GM19023 (cell line): ENCODE results near the gene HERC2.
"Not testable (repeated sequence)": the region's sequence is repeated elsewhere in the genome, so short reads cannot be mapped to it uniquely, and the experiment has no call there.

Experiments
- ATAC-seq: cut with Tn5 transposase; IDR thresholded peaks from one replicate; pipeline ENCODE4 v1.9.1; 2021; ENCODE audit warnings: mild to moderate bottlenecking, moderate library complexity; ENCODE audit not compliant: unreplicated experiment

Gene HERC2

GRCh38 chr15:28222612-28223011 lies 99.4 kb downstream of the HERC2 start:
- ATAC-seq, result not testable (repeated sequence)

- ATAC-seq, result not testable (repeated sequence)
Measured at GRCh38 chr15:28221696-28222095, 100.3 kb downstream of the HERC2 start.

- ATAC-seq, result no peak
Measured at GRCh38 chr15:28219116-28219515, 102.9 kb downstream of the HERC2 start.

GRCh38 chr15:28216946-28217546 lies 104.9 kb downstream of the HERC2 start:
- not testable (repeated sequence) for ATAC-seq

GRCh38 chr15:28215521-28215920 lies 106.5 kb downstream of the HERC2 start:
- ATAC-seq, result not testable (repeated sequence)

- not testable (repeated sequence) for ATAC-seq
Measured at GRCh38 chr15:28214006-28214790, 107.8 kb downstream of the HERC2 start.

- not testable (repeated sequence) for ATAC-seq
Measured at GRCh38 chr15:28213393-28213792, 108.6 kb downstream of the HERC2 start.

- ATAC-seq, result no peak
Measured at GRCh38 chr15:28208583-28208982, 113.4 kb downstream of the HERC2 start.

GRCh38 chr15:28205640-28206039 lies 116.3 kb downstream of the HERC2 start:
- not testable (repeated sequence) for ATAC-seq

GRCh38 chr15:28203055-28203828 lies 118.7 kb downstream of the HERC2 start:
- ATAC-seq, result not testable (repeated sequence)

- not testable (repeated sequence) for ATAC-seq
Measured at GRCh38 chr15:28202124-28202523, 119.9 kb downstream of the HERC2 start.

- not testable (repeated sequence) for ATAC-seq
Measured at GRCh38 chr15:28198215-28198614, 123.8 kb downstream of the HERC2 start.

GRCh38 chr15:28197694-28198093 lies 124.3 kb downstream of the HERC2 start:
- ATAC-seq, result not testable (repeated sequence)

GRCh38 chr15:28196581-28196980 lies 125.4 kb downstream of the HERC2 start:
- not testable (repeated sequence) for ATAC-seq

GRCh38 chr15:28192772-28193171 lies 129.2 kb downstream of the HERC2 start:
- no peak for ATAC-seq

GRCh38 chr15:28191832-28192231 lies 130.1 kb downstream of the HERC2 start:
- no peak for ATAC-seq

GRCh38 chr15:28190391-28191174 lies 131.4 kb downstream of the HERC2 start:
- ATAC-seq, result no peak

- no peak for ATAC-seq
Measured at GRCh38 chr15:28185148-28185895, 136.7 kb downstream of the HERC2 start.

- no peak for ATAC-seq
Measured at GRCh38 chr15:28184166-28184565, 137.8 kb downstream of the HERC2 start.

- no peak for ATAC-seq
Measured at GRCh38 chr15:28182731-28183130, 139.2 kb downstream of the HERC2 start.
